CD4-positive, alpha-beta memory T cell (primary cell): Measurements from ENCODE around the gene FIGNL2. TPM values are rescaled to one million over a fixed set of nuclear protein-coding genes. Genes with fewer than 3 reads are reported as not detected.
A peak's percentile ranks its signal among the peaks of the same experiment; 100 is the strongest.

Experiments
- CTCF ChIA-PET: fragments of 350-600 bp; sonication (Branson Sonifier 250); formaldehyde crosslinking; loops from one replicate; lab custom pipeline; 2021; ENCODE audit warnings: inconsistent platforms; ENCODE audit not compliant: partially characterized antibody; lab: Charles Lee
- POLR2A ChIA-PET: fragments of 350-600 bp; sonication (Branson Sonifier 250); formaldehyde crosslinking; loops from one replicate; lab custom pipeline; 2021; ENCODE audit not compliant: partially characterized antibody; lab: Charles Lee
- DNase-seq, 5 donors: peaks; one replicate each; pipeline versions ENCODE4 v3.0.0 to v3.0.0-alpha.2; 2020 to 2022; ENCODE audit warnings: mixed read lengths in 1 of 5
- H3K27ac ChIP-seq: one replicate; pipeline ENCODE4 v1.7.0; 2013; ENCODE audit warnings: low read depth, low read length
- H3K27me3 ChIP-seq: 2 replicates; pipeline ENCODE4 v1.7.0; 2013; ENCODE audit warnings: mild to moderate bottlenecking, low read length, moderate library complexity; ENCODE audit not compliant: insufficient read depth
- H3K36me3 ChIP-seq: 2 replicates; pipeline ENCODE4 v1.7.0; 2013; ENCODE audit warnings: mild to moderate bottlenecking, low read length, moderate library complexity; ENCODE audit not compliant: insufficient read depth
- H3K4me1 ChIP-seq: 2 replicates; pipeline ENCODE4 v1.7.0; 2013; ENCODE audit warnings: mild to moderate bottlenecking, low read length, moderate library complexity; ENCODE audit not compliant: insufficient read depth
- H3K4me3 ChIP-seq, 2 donors: one replicate each; pipeline ENCODE4 v1.7.0; 2013; ENCODE audit warnings: low read length in 2 of 2, mild to moderate bottlenecking in 1 of 2
- H3K9me3 ChIP-seq, 2 donors: one replicate each; pipeline ENCODE4 v1.7.0; 2013; ENCODE audit warnings: low read length in 2 of 2, control low read depth in 1 of 2; ENCODE audit not compliant: control insufficient read depth in 1 of 2
- H3K27ac Mint-ChIP-seq, 7 donors: one replicate each; pipeline ENCODE4 v1.8.0; 2020 to 2021; ENCODE audit warnings: mixed read lengths in 7 of 7, mild to moderate bottlenecking in 6 of 7, inconsistent platforms in 3 of 7, moderate library complexity in 3 of 7
- H3K27me3 Mint-ChIP-seq, 2 donors: one replicate each; pipeline ENCODE4 v1.8.0; 2020 to 2021; ENCODE audit warnings: mixed read lengths in 2 of 2
- H3K36me3 Mint-ChIP-seq, 2 donors: one replicate each; pipeline ENCODE4 v1.8.0; 2020 to 2021; ENCODE audit warnings: mixed read lengths in 2 of 2, inconsistent platforms in 1 of 2, mild to moderate bottlenecking in 1 of 2
- H3K4me1 Mint-ChIP-seq, 4 donors: one replicate each; pipeline ENCODE4 v1.8.0; 2020 to 2021; ENCODE audit warnings: mixed read lengths in 4 of 4, mild to moderate bottlenecking in 1 of 4
- H3K4me3 Mint-ChIP-seq, 8 donors: one replicate each; pipeline ENCODE4 v1.8.0; 2020 to 2021; ENCODE audit warnings: mixed read lengths in 8 of 8, mild to moderate bottlenecking in 7 of 8, moderate library complexity in 6 of 8, inconsistent platforms in 3 of 8
- H3K9me3 Mint-ChIP-seq, 8 donors: one replicate each; pipeline ENCODE4 v1.8.0; 2020 to 2021; ENCODE audit warnings: mixed read lengths in 8 of 8, mild to moderate bottlenecking in 5 of 8, inconsistent platforms in 3 of 8, moderate library complexity in 1 of 8
- intact Hi-C: fragments of 100-400 bp; cut with micrococcal nuclease; formaldehyde crosslinking; loops from one replicate; pipeline ENCODE4 v1.15.1; 2023
- polyA plus RNA-seq, 2 donors: library from polyadenylated mRNA; unstranded; fragments of 300-500 nt; fragmentation: Illumina TruSeq; gene quantifications; one replicate each; pipeline ENCODE4 v1.2.3, GENCODE V29; 2021
- total RNA-seq, 2 experiments: library from RNA; stranded (reverse); gene quantifications; one replicate each; pipeline ENCODE4 v1.2.3, GENCODE V29; 2021

Gene FIGNL2
- total and polyA plus RNA-seq, 4 experiments from 2014 or later, result 0.10 to 1.5 (median 1.2) TPM; not detected in 1

DNA sequence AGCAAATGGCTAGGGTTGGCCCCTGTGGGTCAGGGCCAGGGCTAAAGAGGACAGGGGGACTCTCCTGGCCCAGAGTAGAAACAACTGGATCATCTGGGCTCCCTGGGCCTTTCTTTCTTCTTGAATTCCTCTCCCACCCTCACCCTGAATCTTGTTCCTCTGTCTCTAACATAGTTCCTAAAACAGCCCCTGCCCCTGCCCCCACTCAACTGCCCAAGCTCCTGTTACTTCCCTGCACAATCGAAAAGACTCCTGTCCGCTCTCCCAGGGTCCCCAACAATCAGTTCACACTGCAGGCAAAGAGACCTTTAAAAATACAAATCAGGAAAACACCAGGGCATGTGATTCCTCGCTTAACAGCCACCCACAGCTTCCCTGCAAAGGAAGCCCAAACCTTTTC, 21.4 kb upstream of the FIGNL2 start:
- CTCF ChIA-PET, result no interaction called here
- no peaks in the 10 kb centered on the region for H3K4me1 ChIP-seq
- no peak overlapping the region for H3K27ac Mint-ChIP-seq

DNA sequence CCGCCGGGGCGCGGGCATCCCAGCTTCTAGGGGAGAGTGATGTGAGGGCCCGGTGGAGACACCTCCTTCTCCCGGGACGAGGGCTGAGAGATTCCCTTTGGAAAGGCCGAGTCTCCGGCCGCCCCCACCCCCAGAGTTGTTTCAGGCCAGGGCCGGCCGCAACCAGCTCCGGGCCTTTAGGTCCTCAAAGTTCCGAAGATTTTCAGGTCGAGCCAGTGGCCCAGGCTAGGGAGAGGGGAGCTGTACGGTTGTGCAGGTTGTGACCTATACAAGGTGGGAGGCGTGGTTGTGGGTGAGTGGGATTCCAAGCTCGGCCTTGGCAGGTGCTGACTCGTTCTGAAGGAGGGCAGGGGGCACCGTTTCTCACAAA, 21.0 kb upstream of the FIGNL2 start:
- Histone ChIP-seq H3K27me3 (peaks cover 24% of the 10 kb centered on the region), H3K4me3 (no peak overlapping the region), H3K4me1 (peaks cover 2% of the 10 kb centered on the region), H3K9me3 (no peaks in the 10 kb centered on the region), H3K36me3 (no peaks in the 10 kb centered on the region), H3K27ac (no peak overlapping the region)
- Mint-ChIP-seq H3K27ac (no peak overlapping the region), H3K4me3 (no peak overlapping the region), H3K36me3 (no peaks in the 10 kb centered on the region), H3K9me3 (peaks cover 0 to 2% (median 0%) of the 10 kb centered on the region in 8 donors), H3K27me3 (peaks cover 39 to 52% of the 10 kb centered on the region in 2 donors), H3K4me1 (peaks cover 0 to 14% (median 8%) of the 10 kb centered on the region in 4 donors)
- intact Hi-C loops, result no loop called here
- DNase-seq, result no peak
- ChIA-PET POLR2A (interaction anchor here (0.8 kb wide), 1 partner anchor 31 kb away, joined by 3 read pairs; no protein-coding TSS in a partner anchor), CTCF (no interaction called here)

More for the DNA sequence above, 21.4 kb upstream of the FIGNL2 start:
- POLR2A ChIA-PET, result no interaction called here
- no peak overlapping the region for H3K4me3 ChIP-seq
- H3K9me3 ChIP-seq, result no peaks in the 10 kb centered on the region
- H3K27me3 Mint-ChIP-seq, result peaks cover 35 to 48% of the 10 kb centered on the region in 2 donors
- intact Hi-C loops, result no loop called here
- H3K4me3 Mint-ChIP-seq, result peak overlapping the region in 1 of 8 donors; percentile 32
- no peak overlapping the region for H3K27ac ChIP-seq
- peaks cover 0 to 2% (median 0%) of the 10 kb centered on the region in 8 donors for H3K9me3 Mint-ChIP-seq
- H3K4me1 Mint-ChIP-seq, result peaks cover 0 to 11% (median 7%) of the 10 kb centered on the region in 4 donors
- no peaks in the 10 kb centered on the region for H3K36me3 Mint-ChIP-seq
- no peaks in the 10 kb centered on the region for H3K36me3 ChIP-seq
- DNase-seq, result no peak
- H3K27me3 ChIP-seq, result peaks cover 20% of the 10 kb centered on the region

DNA sequence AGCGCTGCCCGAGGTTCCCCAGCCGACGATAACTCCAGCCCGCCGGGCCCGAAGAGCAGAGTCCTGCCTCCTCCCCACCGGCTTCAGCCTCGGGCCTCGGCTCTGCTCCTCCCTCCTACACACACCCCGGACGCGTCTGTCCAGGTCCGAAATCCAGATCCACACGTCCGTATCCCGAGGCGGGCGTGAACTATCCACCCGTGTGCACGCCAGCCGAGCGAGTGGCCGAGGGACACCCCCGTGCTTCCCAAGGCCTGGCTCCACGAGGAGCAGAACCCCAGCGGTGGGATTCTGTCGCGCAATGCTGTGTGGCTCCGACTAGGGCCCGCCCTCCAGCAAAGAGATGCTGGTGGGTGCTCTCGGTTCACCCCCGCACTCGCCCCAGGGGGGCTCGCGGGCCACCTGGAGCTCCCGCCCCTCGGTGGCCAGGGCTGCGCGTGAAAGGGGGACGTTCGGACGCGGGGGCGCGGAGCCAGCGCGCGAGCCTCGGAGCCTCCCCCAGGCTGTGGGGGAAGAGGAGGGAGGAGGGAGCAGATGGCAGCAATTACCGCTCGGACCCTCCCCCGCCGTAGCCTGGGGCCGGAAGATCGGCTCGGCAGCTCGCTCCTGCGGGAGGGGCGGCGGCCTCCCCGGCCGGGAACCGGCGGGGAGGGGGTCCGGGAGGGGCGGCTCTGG, 20.4 kb upstream of the FIGNL2 start:
- H3K27ac Mint-ChIP-seq, result no peak overlapping the region
- no peak overlapping the region for H3K27ac ChIP-seq
- intact Hi-C loops, result no loop called here
- H3K36me3 Mint-ChIP-seq, result no peaks in the 10 kb centered on the region
- H3K9me3 ChIP-seq, result no peaks in the 10 kb centered on the region
- peaks cover 7% of the 10 kb centered on the region for H3K4me1 ChIP-seq
- H3K36me3 ChIP-seq, result no peaks in the 10 kb centered on the region
- peaks cover 37 to 55% of the 10 kb centered on the region in 2 donors for H3K27me3 Mint-ChIP-seq
- H3K4me3 ChIP-seq, result no peak overlapping the region
- no peak for DNase-seq
- peaks cover 0 to 2% (median 0%) of the 10 kb centered on the region in 8 donors for H3K9me3 Mint-ChIP-seq
- POLR2A ChIA-PET, result interaction anchor here (0.8 kb wide), 1 partner anchor 30 kb away, joined by 3 read pairs; no protein-coding TSS in a partner anchor
- peaks cover 29% of the 10 kb centered on the region for H3K27me3 ChIP-seq
- CTCF ChIA-PET, result no interaction called here
- H3K4me3 Mint-ChIP-seq, result peak overlapping the region in 5 of 8 donors; percentile 24 to 63 (median 52)
- peaks cover 0 to 17% (median 8%) of the 10 kb centered on the region in 4 donors for H3K4me1 Mint-ChIP-seq

GRCh38 chr12:51867796-51868428, 19.4 kb upstream of the FIGNL2 start:
- H3K27me3 ChIP-seq, result peaks cover 31% of the 10 kb centered on the region
- peaks cover 43 to 62% of the 10 kb centered on the region in 2 donors for H3K27me3 Mint-ChIP-seq
- no peaks in the 10 kb centered on the region for H3K36me3 Mint-ChIP-seq
- H3K4me3 Mint-ChIP-seq, result peak overlapping the region in 4 of 8 donors; percentile 11 to 68 (median 51)
- H3K27ac ChIP-seq, result no peak overlapping the region
- H3K4me3 ChIP-seq, result no peak overlapping the region
- CTCF ChIA-PET, result no interaction called here
- peaks cover 0 to 2% (median 0%) of the 10 kb centered on the region in 8 donors for H3K9me3 Mint-ChIP-seq
- H3K36me3 ChIP-seq, result no peaks in the 10 kb centered on the region
- intact Hi-C loops, result no loop called here
- POLR2A ChIA-PET, result no interaction called here
- no peak overlapping the region for H3K27ac Mint-ChIP-seq
- no peak for DNase-seq
- no peaks in the 10 kb centered on the region for H3K9me3 ChIP-seq
- H3K4me1 Mint-ChIP-seq, result peaks cover 0 to 17% (median 13%) of the 10 kb centered on the region in 4 donors
- H3K4me1 ChIP-seq, result peaks cover 9% of the 10 kb centered on the region

DNA sequence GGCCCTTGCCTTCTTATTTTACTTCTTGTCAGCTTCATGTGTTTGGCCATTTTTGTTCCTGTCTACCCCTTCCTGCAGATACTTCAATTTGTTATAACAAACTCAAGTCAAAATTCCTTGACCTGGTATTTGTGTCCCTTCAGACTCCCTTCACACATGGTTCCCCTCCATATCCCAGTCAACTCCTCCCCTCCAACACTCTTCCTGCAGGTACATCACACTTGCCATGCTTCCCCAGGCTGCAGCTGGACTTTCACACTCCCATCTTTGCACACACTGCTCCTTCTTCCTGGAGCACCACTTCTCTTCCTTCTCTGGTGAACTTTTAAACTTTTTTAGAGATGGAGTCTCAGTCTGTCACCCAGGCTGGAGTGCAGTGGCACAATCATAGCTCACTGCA, 18.9 kb upstream of the FIGNL2 start:
- no peak overlapping the region for H3K27ac Mint-ChIP-seq
- peaks cover 0 to 17% (median 14%) of the 10 kb centered on the region in 4 donors for H3K4me1 Mint-ChIP-seq
- intact Hi-C loops, result no loop called here
- Histone ChIP-seq H3K4me3 (no peak overlapping the region), H3K4me1 (peaks cover 9% of the 10 kb centered on the region), H3K27me3 (peaks cover 31% of the 10 kb centered on the region), H3K36me3 (no peaks in the 10 kb centered on the region), H3K27ac (no peak overlapping the region), H3K9me3 (no peaks in the 10 kb centered on the region)
- no peak for DNase-seq
- H3K9me3 Mint-ChIP-seq, result peaks cover 0 to 2% (median 0%) of the 10 kb centered on the region in 8 donors
- no peak overlapping the region for H3K4me3 Mint-ChIP-seq
- ChIA-PET CTCF (no interaction called here), POLR2A (interaction anchor here (0.7 kb wide), 1 partner anchor 9 kb away, joined by 4 read pairs; no protein-coding TSS in a partner anchor)
- no peaks in the 10 kb centered on the region for H3K36me3 Mint-ChIP-seq
- peaks cover 43 to 61% of the 10 kb centered on the region in 2 donors for H3K27me3 Mint-ChIP-seq

DNA sequence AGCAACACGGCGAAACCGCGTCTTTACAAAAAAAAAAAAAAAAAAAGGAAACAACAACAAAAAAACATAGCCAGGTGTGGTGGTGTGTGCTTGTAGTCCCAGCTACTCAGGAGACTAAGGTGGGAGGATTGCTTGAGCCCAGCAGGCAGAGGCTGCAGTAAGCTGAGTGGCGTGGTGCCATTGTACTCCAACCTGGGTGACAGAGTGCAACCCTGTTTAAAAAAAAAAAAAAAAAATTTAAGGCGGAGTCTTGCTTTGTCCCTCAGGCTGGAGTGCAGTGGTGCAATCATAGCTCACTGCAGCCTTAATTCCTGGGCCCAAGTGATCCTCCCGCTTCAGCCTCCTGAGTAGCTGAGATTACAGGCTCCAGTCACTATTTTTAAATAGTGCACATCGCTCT, 18.2 kb upstream of the FIGNL2 start:
- H3K36me3 ChIP-seq, result no peaks in the 10 kb centered on the region
- DNase-seq, result no peak
- CTCF ChIA-PET, result no interaction called here

DNA sequence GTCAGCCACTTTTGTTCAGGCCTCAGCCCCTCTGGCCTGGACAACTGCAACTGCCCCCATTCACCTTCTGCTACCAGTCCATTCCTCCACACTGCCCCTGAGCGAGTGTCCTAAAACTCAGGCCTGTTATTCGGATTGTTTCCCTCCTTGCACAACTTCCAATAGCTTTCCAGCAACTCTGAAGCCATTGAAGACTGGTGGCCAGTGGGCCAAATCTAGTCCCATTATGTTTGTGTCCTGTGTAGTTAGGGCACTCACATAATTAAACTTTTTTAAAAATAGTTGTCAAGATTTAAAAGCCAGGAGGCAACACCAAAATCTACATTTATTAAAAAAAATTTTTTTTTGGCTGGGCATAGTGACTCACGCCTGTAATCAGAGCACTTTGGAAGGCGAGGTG, 17.8 kb upstream of the FIGNL2 start:
- Mint-ChIP-seq H3K27me3 (peaks cover 43 to 72% of the 10 kb centered on the region in 2 donors), H3K4me3 (no peak overlapping the region), H3K9me3 (peaks cover 0 to 2% (median 0%) of the 10 kb centered on the region in 8 donors), H3K27ac (no peak overlapping the region), H3K4me1 (peaks cover 0 to 17% (median 14%) of the 10 kb centered on the region in 4 donors), H3K36me3 (no peaks in the 10 kb centered on the region)
- POLR2A ChIA-PET, result no interaction called here
- H3K4me1 ChIP-seq, result peaks cover 9% of the 10 kb centered on the region
- no peak overlapping the region for H3K27ac ChIP-seq
- H3K36me3 ChIP-seq, result no peaks in the 10 kb centered on the region
- intact Hi-C loops, result no loop called here
- no peak overlapping the region for H3K4me3 ChIP-seq
- DNase-seq, result no peak
- H3K9me3 ChIP-seq, result no peaks in the 10 kb centered on the region
- peaks cover 31% of the 10 kb centered on the region for H3K27me3 ChIP-seq
- CTCF ChIA-PET, result no interaction called here

More for the DNA sequence above, 18.2 kb upstream of the FIGNL2 start:
- H3K4me1 Mint-ChIP-seq, result peaks cover 0 to 17% (median 14%) of the 10 kb centered on the region in 4 donors
- H3K4me3 Mint-ChIP-seq, result no peak overlapping the region
- H3K36me3 Mint-ChIP-seq, result no peaks in the 10 kb centered on the region
- intact Hi-C loops, result no loop called here
- Histone ChIP-seq H3K27ac (no peak overlapping the region), H3K4me3 (no peak overlapping the region), H3K4me1 (peaks cover 9% of the 10 kb centered on the region), H3K27me3 (peaks cover 31% of the 10 kb centered on the region), H3K9me3 (no peaks in the 10 kb centered on the region)
- H3K27me3 Mint-ChIP-seq, result peaks cover 43 to 67% of the 10 kb centered on the region in 2 donors
- H3K9me3 Mint-ChIP-seq, result peaks cover 0 to 2% (median 0%) of the 10 kb centered on the region in 8 donors
- no peak overlapping the region for H3K27ac Mint-ChIP-seq
- POLR2A ChIA-PET, result interaction anchor here (0.7 kb wide), 1 partner anchor 9 kb away, joined by 4 read pairs; no protein-coding TSS in a partner anchor
